ENCODE results near the gene CADPS. TPM values are rescaled to one million over a fixed set of nuclear protein-coding genes. Genes with fewer than 3 reads are reported as not detected.

CADPS gene
- total and polyA plus RNA-seq, 2 of the 4 experiments (the other 2 are of a cell fraction), result not detected

DNA sequence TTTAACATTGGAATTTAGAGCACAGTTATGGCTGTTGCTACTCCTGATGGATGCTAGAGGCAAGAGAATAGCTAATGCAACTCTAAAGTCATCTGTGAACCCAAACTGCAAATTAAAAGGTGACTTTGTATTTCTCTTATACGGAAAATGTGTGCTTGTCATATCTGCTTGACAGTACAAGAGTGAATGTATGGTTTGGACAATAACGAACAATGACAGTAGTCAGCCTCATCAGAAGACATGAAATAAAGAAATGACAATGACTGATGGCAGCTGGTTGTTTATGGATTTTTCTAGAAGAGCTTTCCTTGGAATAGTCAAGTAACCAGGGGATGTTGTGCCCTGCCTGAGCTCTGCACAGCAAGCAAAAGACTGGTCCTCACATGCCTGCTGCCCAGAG lies 333.0 kb downstream of the CADPS start:
- H2BK20ac ChIP-seq (ENCODE audit: low read depth, low read length), result no peak overlapping the region
- peaks cover 4% of the 10 kb centered on the region; the same call in 1 of the 2 replicates for H3K27me3 ChIP-seq (ENCODE audit: control insufficient read depth, insufficient read depth, low read length)
- H2AK5ac ChIP-seq (ENCODE audit: low read depth, low read length), result no peak overlapping the region
- no CpG with 5 or more reads among the region's 2 CpGs for WGBS, 2 experiments (ENCODE audit: extremely low coverage in 2 of 2, insufficient read length in 1 of 2)
- H3K14ac ChIP-seq (replicated peaks; ENCODE audit: low read depth, low read length), result no peak overlapping the region
- no peak overlapping the region for H3K9ac ChIP-seq (ENCODE audit: low read depth, low read length)
- H3K4me2 ChIP-seq (ENCODE audit: low read depth, low read length), result no peak overlapping the region
- H2BK120ac ChIP-seq (ENCODE audit: low read depth, low read length), result no peak overlapping the region
- no TSS peak for BruUV-seq (replicated peaks)
- no peak overlapping the region for H4K5ac ChIP-seq (ENCODE audit: low read depth, low read length)
- no peaks in the 10 kb centered on the region for H3K36me3 ChIP-seq (ENCODE audit: control insufficient read depth, insufficient read depth, low read length)
- no peak overlapping the region for H4K8ac ChIP-seq (ENCODE audit: low read depth in 2 of 2, low read length in 2 of 2)
- no peak overlapping the region for H2AK9ac ChIP-seq (replicated peaks; ENCODE audit: low read depth, low read length, poor library complexity)
- no peak overlapping the region for H2BK5ac ChIP-seq (ENCODE audit: low read depth, low read length, poor library complexity, severe bottlenecking)
- H4K91ac ChIP-seq (ENCODE audit: insufficient read depth, low read depth, low read length), result no peak overlapping the region
- intact Hi-C loops (cut with micrococcal nuclease), result no loop called here
- no peak overlapping the region for H3K4me3 ChIP-seq (ENCODE audit: insufficient read depth, low read depth, low read length)
- H3K4ac ChIP-seq (ENCODE audit: low read depth, low read length), result no peak overlapping the region
- H4K20me1 ChIP-seq (ENCODE audit: insufficient read depth, low read length), result no peaks in the 10 kb centered on the region
- H3K27ac ChIP-seq (ENCODE audit: insufficient read depth, low read length), result no peak overlapping the region
- no peak overlapping the region for H3K23ac ChIP-seq (ENCODE audit: low read depth, low read length)
- H3K4me1 ChIP-seq (ENCODE audit: control insufficient read depth, insufficient read depth, low read length), result no peaks in the 10 kb centered on the region
- no peak for TF ChIP-seq RCOR1 (IDR thresholded peaks at IDR 0.05; ENCODE audit: insufficient replicate concordance, low read length)
- no peak for TF ChIP-seq CEBPB (IDR thresholded peaks at IDR 0.05; ENCODE audit: low read depth, low read length)
- TF ChIP-seq POLR2A (IDR thresholded peaks at IDR 0.05; ENCODE audit: low read depth, low read length), result no peak
- no peak for TF ChIP-seq MAFK (IDR thresholded peaks at IDR 0.05; ENCODE audit: low read depth, low read length)
- no peak for TF ChIP-seq MAZ (IDR thresholded peaks at IDR 0.05; ENCODE audit: borderline replicate concordance, low read depth, low read length)
- TF ChIP-seq MXI1 (IDR thresholded peaks at IDR 0.05; ENCODE audit: borderline replicate concordance, low read depth, low read length), result no peak
- TF ChIP-seq, protein P1, sequence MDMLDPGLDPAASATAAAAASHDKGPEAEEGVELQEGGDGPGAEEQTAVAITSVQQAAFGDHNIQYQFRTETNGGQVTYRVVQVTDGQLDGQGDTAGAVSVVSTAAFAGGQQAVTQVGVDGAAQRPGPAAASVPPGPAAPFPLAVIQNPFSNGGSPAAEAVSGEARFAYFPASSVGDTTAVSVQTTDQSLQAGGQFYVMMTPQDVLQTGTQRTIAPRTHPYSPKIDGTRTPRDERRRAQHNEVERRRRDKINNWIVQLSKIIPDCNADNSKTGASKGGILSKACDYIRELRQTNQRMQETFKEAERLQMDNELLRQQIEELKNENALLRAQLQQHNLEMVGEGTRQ (IDR thresholded peaks at IDR 0.05; ENCODE audit: low read depth, low read length), result no peak
- no peak for TF ChIP-seq BHLHE40 (IDR thresholded peaks at IDR 0.05; ENCODE audit: low read depth, low read length)
- TF ChIP-seq SMC3 (IDR thresholded peaks at IDR 0.05; ENCODE audit: low read depth, low read length), result no peak
- no peak for TF ChIP-seq RAD21 (IDR thresholded peaks at IDR 0.05; ENCODE audit: low read length)
- in situ Hi-C loops (cut with MboI; ENCODE audit: low sequenced_read_pairs), result no loop called here
- POLR2A ChIA-PET (ENCODE audit: unreplicated experiment), result no interaction called here
- no peaks in the 10 kb centered on the region for H3K9me3 ChIP-seq (ENCODE audit: control insufficient read depth, insufficient read depth, low read length)
- H3K56ac ChIP-seq (ENCODE audit: extremely low read depth, insufficient read depth, low read length), result no peak overlapping the region
- no peak overlapping the region for H2BK15ac ChIP-seq (ENCODE audit: low read depth, low read length)
- no peak overlapping the region for H2AFZ ChIP-seq (replicated peaks; ENCODE audit: low read length, poor library complexity)
- no peak overlapping the region for H3K18ac ChIP-seq (ENCODE audit: low read depth, low read length)
- dilution Hi-C loops (cut with HindIII; ENCODE audit: low sequenced_read_pairs, unreplicated experiment), result no loop called here
- ATAC-seq (ENCODE audit: low read depth), result no peak
- H3K79me1 ChIP-seq (ENCODE audit: low read depth in 1 of 2, low read length in 2 of 2), result no peaks in the 10 kb centered on the region
- DNase-seq, result no peak
- CTCF ChIA-PET, result no interaction called here
- no peaks in the 10 kb centered on the region for H3K9me1 ChIP-seq (ENCODE audit: insufficient read depth, low read length)
